NCI-H2196 (cell line): ENCODE results near the gene IL22RA2.
A peak's percentile ranks its signal among the peaks of the same experiment; 100 is the strongest.

Experiments used
- DNase-seq: peaks from one replicate; lab custom pipeline; 2025; ENCODE audit not compliant: unreplicated experiment; lab: John Stamatoyannopoulos, UW

IL22RA2 gene

DNA sequence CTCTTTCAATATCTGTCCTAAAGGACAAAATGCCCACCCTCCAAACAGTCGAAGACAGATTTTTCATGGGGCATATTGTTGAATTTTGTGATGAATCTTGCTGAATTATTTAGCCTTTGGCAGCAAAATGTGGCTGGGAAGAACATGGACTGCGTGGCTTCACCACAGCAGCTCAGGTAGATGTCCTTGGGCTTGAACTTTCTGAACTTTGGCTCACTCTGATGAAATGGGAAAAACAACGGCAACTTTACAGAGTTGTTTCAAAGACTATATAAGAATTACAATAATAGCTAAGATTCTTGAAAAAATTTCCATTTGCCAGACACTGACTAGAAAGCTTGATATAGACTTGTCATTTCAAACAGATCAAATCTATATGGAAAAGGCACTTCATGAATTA, 75.9 kb downstream of the IL22RA2 start:
- no peak for DNase-seq

DNA sequence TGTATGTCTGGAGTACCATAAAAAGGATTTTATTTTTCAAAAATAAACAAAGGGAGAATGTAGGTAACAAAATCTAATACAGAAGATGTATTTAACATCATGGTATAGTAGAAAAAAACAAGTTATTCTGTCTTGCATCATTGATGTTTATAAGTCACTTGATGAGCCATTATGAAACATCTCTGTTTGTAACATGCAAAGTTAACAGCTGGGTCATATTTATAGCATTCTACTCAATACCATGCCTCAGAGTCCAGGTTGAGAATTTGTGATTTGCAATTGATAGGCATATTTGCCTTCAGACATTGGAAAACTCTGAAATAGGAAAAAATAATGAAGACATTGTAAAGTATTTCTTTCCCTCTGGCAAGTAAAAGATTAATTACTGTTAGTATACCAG, 76.4 kb downstream of the IL22RA2 start:
- DNase-seq, result no peak

DNA sequence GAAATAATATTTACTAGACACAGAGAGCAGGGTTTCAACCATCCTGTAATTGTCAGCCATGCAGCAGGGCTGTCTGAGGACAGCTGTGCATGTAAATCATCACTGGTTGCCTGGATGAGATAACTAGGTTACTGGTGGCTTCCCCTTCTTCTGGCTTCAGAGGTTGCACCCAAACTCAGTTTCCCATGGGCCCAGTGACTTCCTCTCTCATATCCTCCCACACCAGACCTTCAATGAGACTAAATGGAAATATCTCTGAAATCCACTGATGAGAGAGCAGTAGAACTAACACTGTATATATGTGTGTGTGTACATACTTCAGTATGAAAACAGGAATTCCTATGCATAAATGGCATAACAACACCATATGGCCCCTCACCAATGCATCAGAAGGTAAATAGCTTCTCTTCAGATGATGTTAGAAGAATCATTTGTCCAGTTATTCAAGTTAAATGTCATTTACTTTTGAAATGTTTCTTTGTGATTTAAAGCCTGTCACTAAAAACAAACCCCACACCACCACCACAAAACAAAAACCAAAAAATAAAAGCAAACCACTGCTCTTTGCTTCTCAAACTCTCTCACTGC, 77.7 kb downstream of the IL22RA2 start:
- no peak for DNase-seq

DNA sequence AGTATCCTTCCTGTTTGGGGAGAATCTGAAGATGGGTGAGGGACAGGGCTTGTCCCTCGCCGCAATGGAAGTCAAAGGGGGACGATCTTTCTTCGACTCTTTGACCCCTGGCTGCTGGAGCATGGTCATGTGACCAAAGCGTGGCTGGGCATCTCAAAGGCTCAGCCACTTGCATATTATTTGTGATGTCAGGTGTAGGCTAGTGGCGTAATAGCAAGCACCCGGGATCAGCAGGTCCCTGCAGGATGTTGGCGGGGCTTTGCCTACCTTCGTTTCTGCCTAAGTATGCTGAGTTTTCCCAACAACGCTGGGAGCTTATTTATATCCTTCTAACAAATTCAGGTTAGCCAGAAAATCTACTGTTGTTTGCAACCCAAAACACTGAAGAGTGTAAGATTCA, 78.4 kb downstream of the IL22RA2 start:
- no peak for DNase-seq

DNA sequence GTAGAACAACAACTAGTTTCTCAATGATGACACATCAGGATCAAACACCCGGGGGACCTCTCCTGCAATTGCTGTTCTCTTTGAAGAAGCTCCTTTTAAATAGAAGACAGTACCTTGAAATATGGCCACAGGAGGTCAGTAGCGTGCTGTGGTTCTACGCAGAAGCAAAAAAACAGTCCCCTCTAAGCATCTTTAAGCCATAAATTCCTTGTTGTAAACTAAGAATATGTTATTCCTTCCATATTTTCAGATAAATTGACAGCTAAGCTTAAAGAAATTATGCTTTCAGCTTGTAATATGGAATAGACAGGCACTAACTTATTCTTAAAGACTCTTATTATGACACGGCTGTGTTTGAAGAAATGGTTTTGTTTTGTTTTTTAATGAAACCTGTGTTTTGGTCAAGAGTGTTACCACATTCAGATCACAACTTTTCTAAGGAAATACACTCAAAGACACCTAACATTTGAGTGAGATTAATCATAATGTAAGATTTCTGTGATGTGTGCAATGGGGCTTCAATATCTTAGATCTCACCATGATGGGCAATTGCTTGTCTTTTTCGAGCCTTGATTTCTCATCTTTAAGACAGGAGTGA, 78.9 kb downstream of the IL22RA2 start:
- peak; percentile 57 for DNase-seq
